HG03442 (cell line): ENCODE measurements around the gene ANKS1A.

Experiments used
- ATAC-seq: cut with Tn5 transposase; IDR thresholded peaks from one replicate; pipeline ENCODE4 v1.9.1; 2021; ENCODE audit warnings: mild to moderate bottlenecking, moderate library complexity; ENCODE audit not compliant: unreplicated experiment

Gene ANKS1A

GRCh38 chr6:34953061-34954025, 64.3 kb downstream of the ANKS1A start:
- ATAC-seq, result no peak

- no peak for ATAC-seq
Measured at GRCh38 chr6:34955442-34955841, 66.4 kb downstream of the ANKS1A start.

- ATAC-seq, result no peak
Measured at GRCh38 chr6:34957231-34957783, 68.3 kb downstream of the ANKS1A start.

GRCh38 chr6:34958734-34959133, 69.7 kb downstream of the ANKS1A start:
- no peak for ATAC-seq

GRCh38 chr6:34959224-34959623, 70.2 kb downstream of the ANKS1A start:
- ATAC-seq, result no peak

GRCh38 chr6:34961082-34961481, 72.0 kb downstream of the ANKS1A start:
- no peak for ATAC-seq

- no peak for ATAC-seq
Measured at GRCh38 chr6:34961574-34961973, 72.5 kb downstream of the ANKS1A start.

GRCh38 chr6:34964564-34964963, 75.5 kb downstream of the ANKS1A start:
- ATAC-seq, result no peak

GRCh38 chr6:34967461-34967860, 78.4 kb downstream of the ANKS1A start:
- no peak for ATAC-seq

- ATAC-seq, result no peak
Measured at GRCh38 chr6:34969662-34970265, 80.7 kb downstream of the ANKS1A start.

- no peak for ATAC-seq
Measured at GRCh38 chr6:34970488-34970887, 81.4 kb downstream of the ANKS1A start.

- ATAC-seq, result no peak
Measured at GRCh38 chr6:34970957-34971356, 81.9 kb downstream of the ANKS1A start.

GRCh38 chr6:34973547-34974248, 84.6 kb downstream of the ANKS1A start:
- no peak for ATAC-seq

- ATAC-seq, result no peak
Measured at GRCh38 chr6:34974249-34974642, 85.2 kb downstream of the ANKS1A start.

- ATAC-seq, result no peak
Measured at GRCh38 chr6:34976239-34976638, 87.2 kb downstream of the ANKS1A start.

- ATAC-seq, result no peak
Measured at GRCh38 chr6:34979218-34979617, 90.2 kb downstream of the ANKS1A start.

GRCh38 chr6:34979994-34980393, 90.9 kb downstream of the ANKS1A start:
- no peak for ATAC-seq

- no peak for ATAC-seq
Measured at GRCh38 chr6:34981366-34981765, 92.3 kb downstream of the ANKS1A start.

GRCh38 chr6:34981951-34982350, 92.9 kb downstream of the ANKS1A start:
- ATAC-seq, result no peak

- ATAC-seq, result no peak
Measured at GRCh38 chr6:34982424-34982852, 93.4 kb downstream of the ANKS1A start.

- no peak for ATAC-seq
Measured at GRCh38 chr6:34984416-34984815, 95.4 kb downstream of the ANKS1A start.
